HTR-8/SVneo (cell line): ENCODE results near the gene PDZD4.

ENCODE experiments used
- DNase-seq: peaks from one replicate; pipeline ENCODE4 v3.0.0; 2011; ENCODE audit warnings: low spot score, mixed read lengths; ENCODE audit not compliant: insufficient read length
- FAIRE-seq: peaks from 2 replicates; lab custom pipeline; 2011; peaks lifted over from hg19 to GRCh38; lab: Jason Lieb, UNC

The PDZD4 gene

GRCh38 chrX:153816831-153817690 lies 13.3 kb downstream of the PDZD4 start:
- no peak for DNase-seq
- no peak for FAIRE-seq

DNA sequence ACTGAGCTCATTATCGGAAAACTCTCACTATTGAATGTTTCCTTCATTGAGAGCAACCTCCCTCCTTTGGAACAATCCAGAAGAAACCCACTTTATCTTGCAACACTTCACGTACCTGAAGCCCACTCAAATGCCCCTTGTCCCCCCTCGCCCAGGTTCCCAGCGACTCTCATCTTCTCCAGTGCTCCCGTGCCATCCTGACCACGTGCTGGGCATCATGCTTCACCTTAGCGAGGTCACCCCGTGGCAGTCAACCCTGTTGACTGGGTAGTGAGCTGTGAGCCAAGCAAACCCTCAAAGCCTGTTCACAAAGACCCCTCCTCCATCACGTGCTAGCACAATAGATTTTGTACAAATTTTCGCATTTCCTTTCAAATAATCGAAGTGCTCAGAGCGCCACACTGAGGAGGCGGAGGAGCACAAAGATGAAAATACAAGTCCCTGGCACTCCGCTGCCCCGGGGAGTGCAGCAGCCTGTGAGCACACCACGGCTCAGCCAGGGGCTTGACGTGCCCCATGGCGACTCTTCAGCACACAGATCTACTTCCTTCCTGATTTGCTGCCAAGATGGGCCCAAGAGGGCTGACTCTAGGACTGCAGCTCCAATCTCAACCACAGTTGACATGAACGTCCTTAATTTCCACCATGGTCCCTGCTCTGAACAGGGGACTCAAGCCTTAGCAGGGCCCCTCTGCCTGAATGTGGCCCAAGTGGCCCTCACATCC lies 15.6 kb downstream of the PDZD4 start:
- FAIRE-seq (no peak), DNase-seq (no peak)

DNA sequence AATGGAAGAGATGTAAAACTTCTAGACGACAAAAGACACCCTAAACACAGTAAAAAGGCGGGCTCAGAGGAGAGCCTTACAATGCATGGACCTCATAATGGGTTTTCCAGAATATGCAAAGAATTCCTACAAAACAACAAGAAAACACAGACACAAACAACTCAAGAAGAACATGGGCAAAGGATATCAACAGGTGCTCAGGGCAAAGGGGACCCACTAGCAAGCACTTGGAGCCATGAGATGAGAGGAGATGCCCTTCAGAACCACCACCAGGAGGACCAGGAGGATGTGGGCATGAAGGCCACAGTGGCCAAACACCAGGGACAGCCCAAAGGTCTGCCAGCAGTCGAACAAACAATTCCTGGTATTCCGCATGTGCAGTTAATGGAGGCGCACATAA lies 17.2 kb downstream of the PDZD4 start:
- FAIRE-seq (no peak), DNase-seq (no peak)

DNA sequence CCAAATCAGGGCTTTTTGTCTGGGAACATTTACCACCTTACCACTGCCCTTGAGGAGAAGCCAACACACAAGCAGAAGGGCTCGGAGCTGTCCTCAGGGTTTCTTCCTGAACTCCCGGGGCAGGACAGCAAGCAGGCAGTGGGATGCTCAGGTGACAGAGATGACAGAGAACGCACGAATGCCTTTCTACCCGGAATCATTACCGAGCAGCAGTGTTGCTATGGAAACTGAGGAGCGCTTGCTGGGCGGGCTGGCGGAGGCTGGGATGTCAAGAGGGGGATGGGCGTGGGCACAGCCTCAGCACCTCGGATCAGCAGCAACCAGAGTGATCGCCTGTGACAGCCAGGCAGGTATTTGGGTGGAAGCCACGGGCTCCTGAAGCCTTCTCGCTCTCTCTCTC lies 18.1 kb downstream of the PDZD4 start:
- DNase-seq (no peak), FAIRE-seq (no peak)

DNA sequence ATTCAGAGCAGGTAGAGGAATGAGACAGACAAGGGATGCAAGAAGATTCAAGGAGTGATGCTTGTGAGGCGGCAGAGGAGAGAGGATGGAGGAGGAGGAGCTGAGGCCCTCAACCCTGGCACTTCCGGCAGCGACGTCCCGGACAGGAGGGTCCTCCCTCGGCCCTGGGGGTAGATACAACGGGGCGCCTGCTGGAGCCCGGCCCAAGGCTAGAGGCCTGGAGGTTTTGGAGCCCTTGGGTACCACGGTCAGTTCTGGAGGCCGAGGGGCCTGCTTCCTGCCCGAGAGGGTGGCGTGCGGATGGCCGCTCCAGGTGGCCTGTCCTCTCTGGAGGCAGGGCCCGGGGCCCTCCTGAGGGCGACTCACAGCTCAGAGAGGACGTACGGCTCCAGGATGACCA lies 22.4 kb downstream of the PDZD4 start:
- no peak for DNase-seq
- no peak for FAIRE-seq

DNA sequence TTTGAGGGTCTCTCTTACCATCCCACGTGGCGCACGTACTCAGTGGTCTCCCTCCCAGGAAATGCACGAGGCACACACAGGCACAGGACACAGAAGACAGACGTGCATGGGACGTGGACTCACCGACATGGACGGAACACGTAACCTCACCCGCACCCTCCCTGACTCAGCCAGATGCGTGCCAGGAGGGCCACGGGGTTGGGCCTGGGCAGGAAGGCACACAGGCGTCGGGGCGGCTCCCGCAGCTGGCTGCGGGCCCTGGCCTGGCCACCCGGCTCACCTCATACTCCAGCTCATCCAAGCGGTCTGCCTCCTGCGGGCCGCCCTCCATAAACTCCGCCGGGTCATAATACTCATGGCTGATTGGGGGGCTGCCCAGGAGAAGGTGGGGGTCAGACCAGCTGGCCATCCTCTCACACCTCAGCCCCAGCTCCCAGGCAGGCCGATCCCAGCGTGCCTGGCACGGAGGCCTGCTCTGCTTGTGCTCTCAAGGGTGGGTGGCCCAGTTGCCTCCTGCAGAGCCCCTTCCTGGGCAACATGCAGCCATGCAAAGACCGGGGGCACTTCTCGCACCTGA lies 23.3 kb downstream of the PDZD4 start:
- no peak for FAIRE-seq
- no peak for DNase-seq

DNA sequence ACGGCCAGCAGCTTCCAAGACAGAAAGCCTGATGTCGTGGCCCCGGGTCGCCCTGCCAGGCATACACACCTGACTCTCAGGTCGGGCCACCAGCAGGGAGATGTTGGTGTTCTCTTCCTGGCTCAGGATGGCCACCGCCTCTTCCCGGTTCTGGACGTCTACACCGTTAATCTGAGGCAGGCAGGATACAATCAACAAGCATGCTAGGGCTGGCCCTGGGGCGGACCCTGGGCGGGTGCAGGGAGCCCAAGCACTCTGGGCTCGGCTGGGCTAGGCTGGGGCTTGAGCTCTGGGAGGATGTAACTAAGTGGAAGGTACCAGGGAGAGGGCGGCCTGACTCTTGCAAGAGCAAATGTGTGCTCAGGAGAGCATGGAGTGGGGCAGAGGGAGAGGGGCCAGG lies 24.9 kb downstream of the PDZD4 start:
- DNase-seq (no peak), FAIRE-seq (no peak)

DNA sequence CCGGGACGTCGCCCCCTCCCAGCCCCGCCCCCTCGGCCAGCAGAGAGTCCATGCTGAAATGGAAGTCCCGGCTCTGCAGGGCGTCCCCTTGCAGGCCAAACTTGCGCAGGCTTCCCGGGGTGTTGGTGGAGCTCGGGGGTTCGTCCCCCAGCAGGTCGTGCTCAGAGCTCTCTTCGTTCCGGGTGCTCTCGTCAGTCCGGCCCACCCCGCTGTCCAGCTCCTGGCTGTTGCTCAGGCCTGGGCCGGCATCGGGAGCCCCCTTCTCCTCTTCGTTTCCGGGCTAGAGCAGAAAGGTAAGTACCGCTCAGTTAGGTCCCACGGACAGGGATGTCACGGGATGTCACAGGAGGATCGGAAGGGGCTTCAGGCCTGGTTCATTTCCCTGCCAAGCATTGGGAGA lies 25.7 kb downstream of the PDZD4 start:
- DNase-seq (no peak), FAIRE-seq (no peak)

DNA sequence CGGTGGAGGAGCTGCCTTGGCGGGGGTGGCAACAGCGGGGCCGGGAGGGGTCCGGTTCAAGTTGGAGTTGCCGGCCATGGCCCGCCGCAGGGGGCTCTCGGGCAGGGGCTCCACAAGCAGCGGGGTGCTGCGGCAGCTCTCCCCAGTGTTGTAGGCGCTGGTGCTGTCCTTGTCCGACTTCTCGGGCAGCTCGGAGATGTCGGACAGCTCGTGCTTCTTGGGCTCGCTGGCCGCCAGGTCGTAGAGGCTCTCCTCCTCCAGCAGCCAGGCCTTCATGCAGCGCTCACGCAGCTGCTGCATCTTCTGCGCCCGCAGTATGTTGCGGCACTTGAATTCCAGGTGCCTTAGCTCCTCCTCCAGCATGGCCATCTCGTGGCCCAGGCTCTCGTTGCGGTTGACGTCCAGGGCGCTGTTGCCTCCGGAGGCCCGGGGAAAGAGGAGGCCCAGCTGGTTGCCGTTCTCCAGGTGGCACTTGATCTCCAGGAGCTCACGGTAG lies 26.2 kb downstream of the PDZD4 start:
- DNase-seq: no peak

GRCh38 chrX:153803211-153804099 lies 26.9 kb downstream of the PDZD4 start:
- FAIRE-seq (no peak), DNase-seq (no peak)

More for the DNA sequence above, 26.2 kb downstream of the PDZD4 start:
- no peak for FAIRE-seq

- FAIRE-seq (no peak), DNase-seq (no peak)
Measured at GRCh38 chrX:153802513-153803045, 27.8 kb downstream of the PDZD4 start.

GRCh38 chrX:153801669-153802068 lies 28.7 kb downstream of the PDZD4 start:
- DNase-seq (no peak), FAIRE-seq (no peak)

- DNase-seq (no peak), FAIRE-seq (no peak)
Measured at GRCh38 chrX:153800746-153801145, 29.6 kb downstream of the PDZD4 start.

DNA sequence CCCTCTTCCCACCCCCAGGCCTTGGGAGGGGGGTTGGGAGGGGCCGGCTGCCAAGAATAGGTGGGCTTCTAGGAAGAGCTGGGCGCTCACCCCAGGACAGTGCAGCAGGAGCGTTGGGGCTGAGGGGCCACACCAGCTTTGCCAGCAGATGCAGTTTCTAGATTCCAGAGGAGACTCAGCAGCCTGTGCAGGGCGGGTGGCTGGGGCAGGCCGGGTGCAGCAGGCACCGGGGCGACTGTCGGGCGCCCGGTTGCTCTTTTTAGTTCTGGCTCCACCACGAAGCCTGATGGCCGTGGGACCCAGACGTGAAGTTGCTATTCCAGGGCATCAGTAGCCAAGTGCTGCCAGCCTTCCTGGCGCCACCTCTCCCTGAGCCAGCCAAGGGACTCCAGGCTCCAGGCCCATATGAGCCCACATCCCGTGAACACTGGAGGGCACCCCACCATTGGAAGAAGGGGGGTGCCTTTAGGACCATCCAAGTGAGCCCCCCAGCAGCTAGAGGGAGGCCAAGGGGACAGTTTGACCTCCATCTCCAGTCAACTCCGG lies 30.1 kb downstream of the PDZD4 start:
- DNase-seq: no peak
- FAIRE-seq: no peak

- DNase-seq (no peak), FAIRE-seq (no peak)
Measured at GRCh38 chrX:153799326-153799725, 31.0 kb downstream of the PDZD4 start.

- no peak for DNase-seq
- FAIRE-seq: no peak
Measured at GRCh38 chrX:153797415-153798015, 32.8 kb downstream of the PDZD4 start.

DNA sequence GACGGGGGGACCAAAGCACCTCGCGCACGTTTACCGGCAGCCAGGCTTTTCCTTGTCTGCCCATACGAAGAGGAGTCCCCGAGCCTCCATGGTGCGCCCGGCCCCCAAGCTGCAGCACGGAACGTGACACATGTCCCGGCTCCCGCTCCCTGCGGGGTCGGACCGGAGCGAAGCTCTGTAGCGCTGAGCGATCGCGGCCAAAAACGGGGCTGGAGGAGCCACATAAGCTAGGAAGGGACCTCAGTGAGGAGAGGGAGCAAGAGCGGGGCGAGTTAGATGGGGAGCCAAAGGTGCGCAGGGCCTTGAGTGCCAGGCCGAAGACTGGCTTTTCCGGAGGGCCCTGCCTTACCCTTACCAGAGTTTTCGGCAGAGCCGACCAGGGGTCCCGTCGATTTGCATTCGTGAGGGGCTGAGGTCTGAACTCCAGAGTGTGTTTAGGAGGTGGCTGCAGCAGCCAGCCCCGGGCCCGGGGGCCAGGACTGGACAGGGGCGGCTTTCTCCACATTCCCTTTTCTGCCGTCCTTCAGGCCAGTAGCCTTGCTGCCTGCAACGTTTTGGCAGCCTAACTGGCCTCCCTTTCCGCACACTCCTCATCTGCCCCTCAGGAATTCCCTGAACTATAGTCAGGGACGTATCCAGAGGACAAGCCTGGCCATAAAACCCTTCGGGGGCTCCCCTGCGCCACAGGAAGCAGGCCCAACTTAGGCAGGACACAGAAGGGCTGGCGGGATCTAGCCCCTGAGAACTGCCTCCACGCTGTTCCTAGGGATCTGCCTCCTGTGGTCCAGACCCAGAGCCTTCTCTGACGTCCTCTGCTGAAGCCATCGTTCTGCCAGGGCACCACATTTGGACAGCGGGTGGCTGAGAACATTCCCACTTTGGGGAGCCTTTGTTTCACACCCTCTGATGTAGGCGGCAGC lies 35.2 kb downstream of the PDZD4 start:
- no peak for DNase-seq
- FAIRE-seq: no peak
